Activated effector memory CD4-positive, alpha-beta T cell treated with Interleukin-2 at 50 U/mL for 16 hours (primary cell): ENCODE results near the gene FRMD1.

ENCODE experiments used
- DNase-seq: peaks from one replicate; pipeline ENCODE4 v3.0.0-alpha.2; 2020

Gene FRMD1

GRCh38 chr6:168078943-168079405 lies at the start of gene FRMD1:
FRMD1 (minus strand) TSS chr6:168079212; CDS start chr6:168079094, 118 bp downstream.
- no peak for DNase-seq

- no peak for DNase-seq
Observed at GRCh38 chr6:168128006-168128630, 49.1 kb upstream of the FRMD1 start.

- no peak for DNase-seq
Observed at GRCh38 chr6:168127384-168127868, 48.4 kb upstream of the FRMD1 start.

- DNase-seq, result no peak
Observed at GRCh38 chr6:168126566-168127383, 47.8 kb upstream of the FRMD1 start.

GRCh38 chr6:168125429-168126001 lies 46.5 kb upstream of the FRMD1 start:
- no peak for DNase-seq

- no peak for DNase-seq
Observed at GRCh38 chr6:168124921-168125320, 45.9 kb upstream of the FRMD1 start.

GRCh38 chr6:168124158-168124557 lies 45.1 kb upstream of the FRMD1 start:
- no peak for DNase-seq

GRCh38 chr6:168123165-168123911 lies 44.3 kb upstream of the FRMD1 start:
- DNase-seq, result no peak

GRCh38 chr6:168122521-168122920 lies 43.5 kb upstream of the FRMD1 start:
- no peak for DNase-seq

GRCh38 chr6:168122011-168122410 lies 43.0 kb upstream of the FRMD1 start:
- no peak for DNase-seq

GRCh38 chr6:168121303-168121665 lies 42.3 kb upstream of the FRMD1 start:
- no peak for DNase-seq

- DNase-seq, result no peak
Observed at GRCh38 chr6:168120390-168121302, 41.6 kb upstream of the FRMD1 start.

GRCh38 chr6:168119539-168119938 lies 40.5 kb upstream of the FRMD1 start:
- DNase-seq, result no peak

GRCh38 chr6:168118935-168119334 lies 39.9 kb upstream of the FRMD1 start:
- DNase-seq, result no peak

- DNase-seq, result no peak
Observed at GRCh38 chr6:168117942-168118341, 38.9 kb upstream of the FRMD1 start.

GRCh38 chr6:168116975-168117899 lies 38.2 kb upstream of the FRMD1 start:
- no peak for DNase-seq

GRCh38 chr6:168116438-168116974 lies 37.5 kb upstream of the FRMD1 start:
- no peak for DNase-seq

GRCh38 chr6:168115748-168116437 lies 36.9 kb upstream of the FRMD1 start:
- DNase-seq, result no peak

GRCh38 chr6:168113226-168113625 lies 34.2 kb upstream of the FRMD1 start:
- no peak for DNase-seq

GRCh38 chr6:168111911-168112310 lies 32.9 kb upstream of the FRMD1 start:
- no peak for DNase-seq
